ENCODE results near the gene KIF26B.
A peak's percentile ranks its signal among the peaks of the same experiment; 100 is the strongest.

Gene KIF26B

GRCh38 chr1:245133995-245134715 is 20.6 kb upstream of the KIF26B start:
- DNase-seq: no peak

- no peak for DNase-seq
Measured at GRCh38 chr1:245142171-245142798, 12.5 kb upstream of the KIF26B start.

GRCh38 chr1:245142976-245143375 is 11.8 kb upstream of the KIF26B start:
- DNase-seq: no peak

GRCh38 chr1:245143849-245144248 is 10.9 kb upstream of the KIF26B start:
- DNase-seq: no peak

- DNase-seq: no peak
Measured at GRCh38 chr1:245148069-245148468, 6.7 kb upstream of the KIF26B start.

GRCh38 chr1:245148861-245149260 is 5.9 kb upstream of the KIF26B start:
- DNase-seq: no peak

- DNase-seq: peak; percentile 79
Measured at GRCh38 chr1:245153081-245153551, 1.7 kb upstream of the KIF26B start.

- no peak for DNase-seq
Measured at GRCh38 chr1:245153552-245154428, 995 bp upstream of the KIF26B start.

- no peak for DNase-seq
Measured at GRCh38 chr1:245155272-245156040, 671 bp downstream of the KIF26B start.

GRCh38 chr1:245156041-245156735 is 1.4 kb downstream of the KIF26B start:
- peak; percentile 82 for DNase-seq

GRCh38 chr1:245156736-245157505 is 2.1 kb downstream of the KIF26B start:
- DNase-seq: peak; percentile 67

- no peak for DNase-seq
Measured at GRCh38 chr1:245158913-245159312, 4.1 kb downstream of the KIF26B start.

- no peak for DNase-seq
Measured at GRCh38 chr1:245160288-245160687, 5.5 kb downstream of the KIF26B start.

GRCh38 chr1:245160741-245161400 is 6.1 kb downstream of the KIF26B start:
- no peak for DNase-seq

- no peak for DNase-seq
Measured at GRCh38 chr1:245161866-245162265, 7.1 kb downstream of the KIF26B start.

GRCh38 chr1:245166471-245166885 is 11.7 kb downstream of the KIF26B start:
- peak; percentile 42 for DNase-seq

- peak; percentile 76 for DNase-seq
Measured at GRCh38 chr1:245168086-245168485, 13.3 kb downstream of the KIF26B start.

- peak; percentile 66 for DNase-seq
Measured at GRCh38 chr1:245168906-245169305, 14.1 kb downstream of the KIF26B start.

- DNase-seq: peak; percentile 67
Measured at GRCh38 chr1:245169376-245169775, 14.6 kb downstream of the KIF26B start.

GRCh38 chr1:245172026-245172425 is 17.2 kb downstream of the KIF26B start:
- DNase-seq: no peak

GRCh38 chr1:245172829-245173228 is 18.0 kb downstream of the KIF26B start:
- no peak for DNase-seq
